ENCODE data around the gene TTC14. TPM values are rescaled to one million over a fixed set of nuclear protein-coding genes. Genes with fewer than 3 reads are reported as not detected.

TTC14 gene
- total RNA-seq, 1 donor from 2014 or later: 92.3 TPM

GRCh38 chr3:180631317-180631716 is 29.4 kb downstream of the TTC14 start:
- DNase-seq: no peak

GRCh38 chr3:180633722-180634121 is 31.8 kb downstream of the TTC14 start:
- DNase-seq: no peak

- no peak for DNase-seq
Observed at GRCh38 chr3:180640987-180641386, 39.0 kb downstream of the TTC14 start.

GRCh38 chr3:180646187-180646790 is 44.3 kb downstream of the TTC14 start:
- no peak for DNase-seq

- no peak for DNase-seq
Observed at GRCh38 chr3:180656406-180656805, 54.4 kb downstream of the TTC14 start.

- DNase-seq: no peak
Observed at GRCh38 chr3:180657094-180657493, 55.1 kb downstream of the TTC14 start.

Small RNAs within 50 kb of the gene (small RNA-seq; reads per million reads assigned to genes)
- gene AC068298.1 (not detected), gene RNU6-486P (not detected)

Other genes with a start within 250 kb of the TTC14 start
- 0.62 TPM for gene CCDC39, start 77.3 kb downstream of the TTC14 start, total RNA-seq

Data from occipital lobe (tissue), 3 donors.